Measurements from ENCODE around the gene SCML1. TPM values are rescaled to one million over a fixed set of nuclear protein-coding genes. Genes with fewer than 3 reads are reported as not detected.

SCML1 gene
- total RNA-seq, 1 experiment from 2014 or later, result 14.1 TPM

- ChIA-PET POLR2A (interaction anchor here (1.8 kb wide), 1 partner anchor 41 kb away, joined by 3 read pairs; no protein-coding TSS in a partner anchor), CTCF (interaction anchor here (3.6 kb wide), 1 partner anchor 14 kb away, joined by 19 read pairs; no protein-coding TSS in a partner anchor)
- Mint-ChIP-seq H3K36me3 (ENCODE audit: insufficient read depth, unreplicated experiment) (no peaks in the 10 kb centered on the region), H3K4me1 (ENCODE audit: insufficient read depth, unreplicated experiment) (no peaks in the 10 kb centered on the region), H3K4me3 (ENCODE audit: unreplicated experiment) (no peak overlapping the region), H3K27me3 (ENCODE audit: insufficient read depth, unreplicated experiment) (no peaks in the 10 kb centered on the region), H3K27ac (ENCODE audit: low read depth, unreplicated experiment) (no peak overlapping the region), H3K9me3 (ENCODE audit: unreplicated experiment) (no peaks in the 10 kb centered on the region)
- DNase-seq (ENCODE audit: unreplicated experiment), result no peak
- no peak for TF ChIP-seq CTCF (IDR thresholded peaks at IDR 0.05; ENCODE audit: unreplicated experiment)
- intact Hi-C loops (cut with micrococcal nuclease), result no loop called here
- BruUV-seq (replicated peaks), result no TSS peak
These were observed 65.5 kb downstream of the SCML1 start for GRCh38 chrX:17802756-17803155.

GRCh38 chrX:17803449-17803848 lies 66.2 kb downstream of the SCML1 start:
- no peak for DNase-seq (ENCODE audit: unreplicated experiment)
- no peak for TF ChIP-seq CTCF (IDR thresholded peaks at IDR 0.05; ENCODE audit: unreplicated experiment)
- CTCF ChIA-PET, result no interaction called here
- H3K4me1 Mint-ChIP-seq (ENCODE audit: insufficient read depth, unreplicated experiment), result no peaks in the 10 kb centered on the region
- intact Hi-C loops (cut with micrococcal nuclease), result no loop called here
- POLR2A ChIA-PET, result no interaction called here
- no peaks in the 10 kb centered on the region for H3K27me3 Mint-ChIP-seq (ENCODE audit: insufficient read depth, unreplicated experiment)
- no peaks in the 10 kb centered on the region for H3K36me3 Mint-ChIP-seq (ENCODE audit: insufficient read depth, unreplicated experiment)
- no TSS peak for BruUV-seq (replicated peaks)
- no peak overlapping the region for H3K4me3 Mint-ChIP-seq (ENCODE audit: unreplicated experiment)
- no peak overlapping the region for H3K27ac Mint-ChIP-seq (ENCODE audit: low read depth, unreplicated experiment)
- no peaks in the 10 kb centered on the region for H3K9me3 Mint-ChIP-seq (ENCODE audit: unreplicated experiment)

Other genes with a start within 250 kb of the SCML1 start
- not detected in 2 replicates for gene RAI2, start 123.8 kb downstream of the SCML1 start, total RNA-seq (2022)